Upper lobe of left lung (tissue), 6 donors: ENCODE data around the gene PBX3. TPM values are rescaled to one million over a fixed set of nuclear protein-coding genes. Genes with fewer than 3 reads are reported as not detected.

ENCODE experiments used
- ATAC-seq, 2 donors: fragments of 200-7000 bp; cut with Tn5 transposase; one replicate each; pipeline ENCODE4 v1.9.1; 2022; ENCODE audit warnings: mild to moderate bottlenecking in 2 of 2, moderate library complexity in 2 of 2; ENCODE audit not compliant: low FRiP score in 2 of 2
- DNase-seq, 2 donors: peaks; one replicate each; pipeline ENCODE4 v3.0.0-alpha.2; 2019 to 2020
- H3K27ac ChIP-seq, 4 donors: fragments of 200-600 bp; sonication (generic); one replicate each; pipeline ENCODE4 v1.5.1; 2016 to 2019
- H3K27me3 ChIP-seq, 4 donors: fragments of 200-600 bp; sonication (generic); one replicate each; pipeline ENCODE4 v1.5.1; 2017 to 2019
- H3K36me3 ChIP-seq, 4 donors: fragments of 200-600 bp; sonication (generic); one replicate each; pipeline ENCODE4 v1.5.1; 2016 to 2019
- H3K4me1 ChIP-seq, 4 donors: fragments of 200-600 bp; sonication (generic); one replicate each; pipeline ENCODE4 v1.5.1; 2018 to 2019
- H3K4me3 ChIP-seq, 4 donors: fragments of 200-600 bp; sonication (generic); one replicate each; pipeline ENCODE4 v1.5.1; 2017 to 2019; ENCODE audit warnings: mild to moderate bottlenecking in 2 of 4, moderate library complexity in 1 of 4
- H3K9me3 ChIP-seq, 4 donors: fragments of 200-600 bp; sonication (generic); one replicate each; pipeline ENCODE4 v1.5.1; 2018 to 2019
- CTCF ChIP-seq, 6 experiments: fragments of 450-650 bp in 4 of 6; fragments of 200-600 bp in 2 of 6; sonication (generic) in 2 of 6; IDR thresholded peaks; one replicate each; pipeline ENCODE4 v1.5.1; 2016 to 2019; ENCODE audit warnings: antibody characterized with exemption in 6 of 6
- EP300 ChIP-seq, 4 donors: sonication (generic); formaldehyde crosslinking; IDR thresholded peaks; one replicate each; pipeline ENCODE4 v1.5.1; 2017; ENCODE audit warnings: antibody characterized with exemption in 4 of 4, control low read depth in 2 of 4
- POLR2A ChIP-seq, 4 donors: fragments of 450-650 bp; IDR thresholded peaks; one replicate each; pipeline ENCODE4 v1.5.1; 2016 to 2017; ENCODE audit warnings: antibody characterized with exemption in 4 of 4, mild to moderate bottlenecking in 2 of 4
- POLR2AphosphoS5 ChIP-seq, 2 donors: sonication (generic); formaldehyde crosslinking; IDR thresholded peaks; one replicate each; pipeline ENCODE4 v1.5.1; 2017; ENCODE audit warnings: antibody characterized with exemption in 2 of 2
- WGBS, 2 donors: methylation state at CpG; one replicate each; pipeline ENCODE4 v1.1.5; 2017 to 2018; 5-methylcytosine and 5-hydroxymethylcytosine counted together
- total RNA-seq, 6 donors: library from RNA; depleted of rRNA in 4 of 6; stranded (reverse); fragments of >200 nt in 4 of 6; gene quantifications; one replicate each; pipeline versions ENCODE4 v1.1.0 to v1.2.1, GENCODE V29; 2016 to 2021
- donor health status: DM: no; HTN: no; CAD: no; lungs with moderate emphysema.
- donor health status: DM: no; HTN: yes; CAD: no; lungs with severe emphysema.

Gene PBX3
- total RNA-seq, 6 donors from 2014 or later = 25.7 to 57.6 (median 41.9) TPM

DNA sequence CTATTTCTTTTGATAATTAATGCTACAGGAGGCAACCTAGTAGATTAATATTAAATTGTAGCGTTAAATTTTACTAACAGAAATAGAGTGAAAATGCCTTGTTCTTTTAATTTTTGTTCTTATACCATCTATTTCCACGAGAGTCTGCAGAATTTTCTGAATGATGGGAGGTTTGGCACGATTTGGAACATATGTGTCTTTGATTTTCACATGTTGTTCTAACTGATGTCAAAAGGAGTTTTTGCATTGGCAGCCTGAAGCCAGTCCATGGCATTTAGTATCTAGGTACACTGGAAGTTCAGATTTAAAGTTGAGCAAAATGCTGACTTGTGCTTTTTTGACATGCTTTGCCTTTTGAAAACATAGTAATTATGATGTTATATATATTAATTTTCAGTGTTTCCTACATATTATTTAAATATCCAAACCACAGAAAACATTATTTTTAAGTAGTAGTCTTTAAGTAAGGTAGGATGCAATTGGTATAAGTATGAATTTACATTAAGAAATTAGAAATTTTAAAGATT lies 103.0 kb downstream of the PBX3 start:
- Histone ChIP-seq H3K27me3 (no peaks in the 10 kb centered on the region), H3K9me3 (no peaks in the 10 kb centered on the region), H3K36me3 (no peaks in the 10 kb centered on the region), H3K4me3 (no peak overlapping the region), H3K27ac (no peak overlapping the region), H3K4me1 (peaks cover 0 to 5% (median 0%) of the 10 kb centered on the region in 4 donors)
- WGBS, 2 donors = 92 to 93% methylated on average over 3 of the region's 3 CpGs
- ATAC-seq = no peak
- DNase-seq = no peak
- TF ChIP-seq EP300 (IDR thresholded peaks at IDR 0.05) = no peak
- no peak for TF ChIP-seq POLR2A (IDR thresholded peaks at IDR 0.05)
- TF ChIP-seq POLR2AphosphoS5 (IDR thresholded peaks at IDR 0.05) = no peak
- no peak for TF ChIP-seq CTCF (IDR thresholded peaks at IDR 0.05)

DNA sequence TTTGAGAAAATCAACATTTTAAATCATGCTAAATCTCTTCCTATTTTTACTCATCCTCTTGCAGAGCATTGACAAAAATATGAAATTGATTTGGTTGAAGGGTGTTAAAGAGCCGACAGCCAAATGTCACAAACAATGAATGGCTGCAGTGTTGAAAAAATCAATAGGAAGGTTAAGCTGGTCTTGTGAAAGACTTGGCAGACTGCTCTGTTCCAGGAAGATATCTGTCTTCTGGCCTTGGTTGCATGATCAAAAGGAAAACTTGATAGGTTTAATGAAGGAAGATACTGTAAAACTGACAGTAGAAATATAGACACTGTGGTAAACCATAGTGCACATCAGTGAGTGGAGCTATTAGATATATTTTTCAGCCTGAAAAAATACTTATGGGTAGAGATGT lies 103.6 kb downstream of the PBX3 start:
- no peak for DNase-seq
- TF ChIP-seq POLR2AphosphoS5 (IDR thresholded peaks at IDR 0.05) (no peak), CTCF (IDR thresholded peaks at IDR 0.05) (no peak), EP300 (IDR thresholded peaks at IDR 0.05) (no peak), POLR2A (IDR thresholded peaks at IDR 0.05) (no peak)
- no peaks in the 10 kb centered on the region for H3K36me3 ChIP-seq
- no peaks in the 10 kb centered on the region for H3K27me3 ChIP-seq
- no peak for ATAC-seq
- no peaks in the 10 kb centered on the region for H3K9me3 ChIP-seq
- no peak overlapping the region for H3K27ac ChIP-seq
- no peak overlapping the region for H3K4me3 ChIP-seq
- 62 to 85% methylated on average over 1 of the region's 1 CpG for WGBS, 2 donors
- peaks cover 0 to 5% (median 0%) of the 10 kb centered on the region in 4 donors for H3K4me1 ChIP-seq

DNA sequence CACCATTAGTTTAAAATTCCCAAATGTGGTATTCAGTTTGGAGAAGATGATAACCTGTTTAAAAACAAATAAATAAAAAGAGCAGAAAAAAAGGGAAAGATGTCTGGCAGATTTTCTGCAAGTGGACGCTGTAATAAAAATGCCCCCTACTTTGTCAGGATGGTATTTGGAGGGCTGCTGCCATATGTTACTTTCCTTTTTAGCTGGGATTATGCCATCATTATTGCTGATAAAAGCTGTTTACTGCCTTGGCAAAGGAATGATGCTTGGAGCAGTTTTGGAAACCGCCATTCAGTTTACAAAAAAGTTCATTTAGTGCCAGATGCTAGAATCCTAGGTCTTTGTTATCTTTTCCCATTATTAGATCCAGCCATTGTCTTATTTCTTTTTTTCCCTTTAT lies 104.8 kb downstream of the PBX3 start:
- Histone ChIP-seq H3K4me3 (no peak overlapping the region), H3K9me3 (no peaks in the 10 kb centered on the region), H3K36me3 (no peaks in the 10 kb centered on the region), H3K27me3 (no peaks in the 10 kb centered on the region), H3K27ac (no peak overlapping the region), H3K4me1 (peaks cover 0 to 5% (median 0%) of the 10 kb centered on the region in 4 donors)
- whole genome bisulfite sequencing, 2 donors = 80 to 87% methylated on average over 2 of the region's 2 CpGs
- ATAC-seq (no peak), DNase-seq (no peak)
- TF ChIP-seq POLR2AphosphoS5 (IDR thresholded peaks at IDR 0.05) (no peak), POLR2A (IDR thresholded peaks at IDR 0.05) (no peak)

GRCh38 chr9:125852386-125852785 lies 105.2 kb downstream of the PBX3 start:
- no peaks in the 10 kb centered on the region for H3K27me3 ChIP-seq
- WGBS, 2 donors = 95 to 98% methylated on average over 2 of the region's 2 CpGs
- ATAC-seq (no peak), DNase-seq (no peak)
- TF ChIP-seq EP300 (IDR thresholded peaks at IDR 0.05) (no peak), POLR2AphosphoS5 (IDR thresholded peaks at IDR 0.05) (no peak), CTCF (IDR thresholded peaks at IDR 0.05) (no peak), POLR2A (IDR thresholded peaks at IDR 0.05) (no peak)
- no peak overlapping the region for H3K4me3 ChIP-seq
- H3K36me3 ChIP-seq = no peaks in the 10 kb centered on the region
- H3K4me1 ChIP-seq = peaks cover 0 to 5% (median 0%) of the 10 kb centered on the region in 4 donors
- H3K27ac ChIP-seq = no peak overlapping the region
- no peaks in the 10 kb centered on the region for H3K9me3 ChIP-seq

DNA sequence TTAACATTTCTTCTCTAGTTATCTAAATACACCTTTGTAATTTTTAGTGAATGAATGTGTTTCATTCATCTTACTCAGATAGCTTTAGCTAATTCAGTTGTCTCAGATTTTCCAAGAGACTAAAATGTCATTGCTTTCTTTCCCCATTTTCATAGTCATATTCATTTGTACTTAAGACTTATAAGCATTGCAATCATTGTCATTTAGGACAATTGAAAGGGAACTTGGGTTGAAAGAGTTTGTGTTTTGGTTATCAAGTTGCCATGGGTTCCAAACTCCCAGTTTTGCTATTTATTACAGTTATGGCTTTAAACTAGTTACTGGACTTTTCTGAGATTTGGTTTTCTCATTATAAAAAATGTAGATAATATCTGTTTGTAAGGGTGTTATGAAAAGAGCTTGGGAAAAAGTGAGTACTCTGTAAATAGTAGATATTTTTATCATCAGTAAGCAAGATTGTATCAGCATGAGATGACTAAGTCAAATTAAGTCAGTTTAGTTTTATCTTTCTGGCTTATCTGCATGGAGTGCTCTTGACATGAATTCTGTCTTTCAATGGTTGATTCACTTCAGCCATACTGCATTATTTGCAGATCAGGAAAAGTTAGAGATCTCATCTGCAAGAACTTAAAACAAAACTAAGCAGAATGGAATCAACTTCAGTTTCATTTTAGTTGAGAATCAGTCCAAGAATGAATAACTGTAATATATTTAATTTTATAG lies 107.5 kb downstream of the PBX3 start:
- Histone ChIP-seq H3K4me1 (peaks cover 0 to 5% (median 0%) of the 10 kb centered on the region in 4 donors), H3K9me3 (no peaks in the 10 kb centered on the region), H3K27me3 (no peaks in the 10 kb centered on the region), H3K36me3 (no peaks in the 10 kb centered on the region), H3K27ac (no peak overlapping the region), H3K4me3 (no peak overlapping the region)
- TF ChIP-seq CTCF (IDR thresholded peaks at IDR 0.05) (no peak), POLR2AphosphoS5 (IDR thresholded peaks at IDR 0.05) (no peak), POLR2A (IDR thresholded peaks at IDR 0.05) (no peak), EP300 (IDR thresholded peaks at IDR 0.05) (no peak)
- ATAC-seq (no peak), DNase-seq (no peak)
